ENCODE data around the gene ENHO. TPM values are rescaled to one million over a fixed set of nuclear protein-coding genes. Genes with fewer than 3 reads are reported as not detected.

The ENHO gene
- total and polyA plus RNA-seq, 2 of the 8 experiments (the other 6 are each of a cell fraction or from before 2014, with no cell fraction given): 12.2 to 49.4 TPM

GRCh38 chr9:34499076-34499475, 23.7 kb downstream of the ENHO start:
- no peak overlapping the region for H2BK20ac ChIP-seq (ENCODE audit: low read length)
- H3K4ac ChIP-seq (replicated peaks; ENCODE audit: insufficient read length, low read depth, low read length): no peak overlapping the region
- H3K14ac ChIP-seq (ENCODE audit: insufficient read length): no peak overlapping the region
- H2BK12ac ChIP-seq (ENCODE audit: low read depth, low read length): no peak overlapping the region
- H3K79me1 ChIP-seq (ENCODE audit: low read depth, low read length): no peaks in the 10 kb centered on the region
- 79% methylated on average over 2 of the region's 2 CpGs; no CpG with 5 or more reads in 1 of the 2 experiments for WGBS, 2 experiments (ENCODE audit: extremely low coverage in 1 of 2, insufficient coverage in 1 of 2, insufficient read length in 1 of 2, insufficient replicate concordance in 2 of 2, low coverage in 1 of 2, low lambda C conversion rate in 2 of 2, missing lambda C conversion rate in 1 of 2)
- CTCF ChIA-PET (ENCODE audit: partially characterized antibody): interaction anchor here (0.9 to 8.8 kb wide), 14 partner anchors 8 to 101 kb away, joined by 3 to 114 read pairs (median 20); a partner anchor contains a TSS
- H3K27ac ChIP-seq (ENCODE audit: low read depth, low read length): no peak overlapping the region
- POLR2A ChIA-PET (ENCODE audit: partially characterized antibody): no interaction called here
- no peak overlapping the region for H3K56ac ChIP-seq (replicated peaks; ENCODE audit: insufficient read length, low read depth, low read length)
- no peak overlapping the region for H2BK5ac ChIP-seq (ENCODE audit: low read depth, low read length)
- no peaks in the 10 kb centered on the region for H3K23me2 ChIP-seq (ENCODE audit: low read depth, low read length)
- no peaks in the 10 kb centered on the region for H4K20me1 ChIP-seq (replicated peaks in 1 of 2; ENCODE audit: control insufficient read depth in 1 of 2, insufficient read depth in 2 of 2, low read length in 2 of 2)
- no peak overlapping the region for H2AK5ac ChIP-seq (ENCODE audit: low read depth, low read length)
- no peak for DNase-seq (ENCODE audit: low read depth in 1 of 2, low spot score in 2 of 2)
- no peak overlapping the region for H3K9ac ChIP-seq (replicated peaks in 1 of 4; ENCODE audit: extremely low read depth in 1 of 4, low read depth in 3 of 4, low read length in 3 of 4)
- no peak overlapping the region for H2AFZ ChIP-seq (ENCODE audit: low read length)
- H2BK15ac ChIP-seq (ENCODE audit: low read length): no peak overlapping the region
- H3K36me3 ChIP-seq (ENCODE audit: control insufficient read depth in 2 of 4, insufficient read depth in 4 of 4, low read length in 3 of 4): no peaks in the 10 kb centered on the region
- no peak overlapping the region for H4K5ac ChIP-seq (ENCODE audit: insufficient read length, low read depth, low read length)
- FAIRE-seq: no peak
- H3K18ac ChIP-seq (ENCODE audit: extremely low read depth, low read length): no peak overlapping the region
- no peak for TF ChIP-seq NANOG (IDR thresholded peaks at IDR 0.05; ENCODE audit: insufficient read depth, low read depth, low read length, poor library complexity, severe bottlenecking)
- no peaks in the 10 kb centered on the region for H3K9me3 ChIP-seq (ENCODE audit: insufficient read depth in 2 of 2, low read depth in 1 of 2, low read length in 1 of 2)
- no peaks in the 10 kb centered on the region; a peak in 1 of 7 replicates for H3K27me3 ChIP-seq (replicated peaks in 1 of 4; ENCODE audit: control insufficient read depth in 3 of 4, extremely low read depth in 1 of 4, insufficient read depth in 3 of 4, low read length in 3 of 4)
- no peaks in the 10 kb centered on the region for H3K79me2 ChIP-seq (ENCODE audit: control insufficient read depth in 1 of 2, insufficient read depth in 2 of 2, low read length in 2 of 2)
- no peak overlapping the region for H3K4me2 ChIP-seq (ENCODE audit: insufficient read depth in 1 of 2, low read depth in 2 of 2, low read length in 2 of 2)
- no peak overlapping the region for H3K23ac ChIP-seq (ENCODE audit: insufficient read length)
- no peak overlapping the region for H4K91ac ChIP-seq (replicated peaks; ENCODE audit: insufficient read length, low read length)
- no peak overlapping the region for H3K4me3 ChIP-seq (ENCODE audit: extremely low read depth in 1 of 4, insufficient read depth in 2 of 4, low read depth in 3 of 4, low read length in 4 of 4)
- no peak overlapping the region for H2BK120ac ChIP-seq (replicated peaks; ENCODE audit: low read depth, low read length)
- H4K8ac ChIP-seq (ENCODE audit: extremely low read depth, insufficient read depth, low read length): no peak overlapping the region
- 0 out of 7 replicates have a peak, but pooled peaks cover 0 to 3% (median 0%) of the 10 kb centered on the region in 4 experiments for H3K4me1 ChIP-seq (replicated peaks in 1 of 4; ENCODE audit: control insufficient read depth in 3 of 4, insufficient read depth in 4 of 4, low read length in 3 of 4)
